Ramos (cell line): ENCODE measurements around the gene SNUPN.

Source experiments
- in situ Hi-C: fragments of 300-500 bp; cut with MboI; formaldehyde crosslinking; loops from one replicate; pipeline ENCODE4 v1.14.3; 2022; ENCODE audit warnings: low sequenced_read_pairs; ENCODE audit not compliant: unreplicated experiment

The SNUPN gene

GRCh38 chr15:75639191-75639708, 13.7 kb upstream of the SNUPN start:
- in situ Hi-C loops = loop anchor here (25.0 kb wide), 1 partner anchor 277 kb away; the partner anchor contains the start of gene MAN2C1

- in situ Hi-C loops = loop anchor here (25.0 kb wide), 1 partner anchor 275 kb away; the partner anchor contains the start of gene MAN2C1
These were observed 11.9 kb upstream of the SNUPN start for GRCh38 chr15:75637245-75638009.

- in situ Hi-C loops = loop anchor here (25.0 kb wide), 1 partner anchor 274 kb away; the partner anchor contains the start of gene MAN2C1
These were observed 10.5 kb upstream of the SNUPN start for GRCh38 chr15:75636026-75636425.

- in situ Hi-C loops = loop anchor here (25.0 kb wide), 1 partner anchor 272 kb away; the partner anchor contains the start of gene MAN2C1
These were observed 8.4 kb upstream of the SNUPN start for GRCh38 chr15:75633922-75634321.

GRCh38 chr15:75631935-75632334, 6.4 kb upstream of the SNUPN start:
- in situ Hi-C loops = loop anchor here (25.0 kb wide), 1 partner anchor 270 kb away; the partner anchor contains the start of gene MAN2C1

- in situ Hi-C loops = no loop called here
These were observed 3.0 kb downstream of the SNUPN start for GRCh38 chr15:75622505-75622904.

GRCh38 chr15:75620841-75621391, 4.6 kb downstream of the SNUPN start:
- in situ Hi-C loops = no loop called here

GRCh38 chr15:75620058-75620820, 5.3 kb downstream of the SNUPN start:
- in situ Hi-C loops = no loop called here

- in situ Hi-C loops = no loop called here
These were observed 8.8 kb downstream of the SNUPN start for GRCh38 chr15:75616766-75617165.

- in situ Hi-C loops = no loop called here
These were observed 18.5 kb downstream of the SNUPN start for GRCh38 chr15:75606711-75607699.

GRCh38 chr15:75606026-75606425, 19.5 kb downstream of the SNUPN start:
- in situ Hi-C loops = no loop called here

GRCh38 chr15:75599401-75599800, 26.1 kb downstream of the SNUPN start:
- in situ Hi-C loops = no loop called here

GRCh38 chr15:75598361-75598760, 27.2 kb downstream of the SNUPN start:
- in situ Hi-C loops = no loop called here

GRCh38 chr15:75597667-75598341, 27.7 kb downstream of the SNUPN start:
- in situ Hi-C loops = no loop called here

- in situ Hi-C loops = no loop called here
These were observed 28.7 kb downstream of the SNUPN start for GRCh38 chr15:75596703-75597345.

- in situ Hi-C loops = no loop called here
These were observed 31.2 kb downstream of the SNUPN start for GRCh38 chr15:75594276-75594675.

- in situ Hi-C loops = no loop called here
These were observed 33.7 kb downstream of the SNUPN start for GRCh38 chr15:75591655-75592364.

- in situ Hi-C loops = no loop called here
These were observed 35.3 kb downstream of the SNUPN start for GRCh38 chr15:75590239-75590638.
